GM12801 (cell line): ENCODE measurements around the gene WWC1.

Experiments used
- TF ChIP-seq, protein P1 (sequence below): IDR thresholded peaks from one replicate; pipeline ENCODE4 v1.5.1; 2011; ENCODE audit warnings: control low read depth; ENCODE audit not compliant: insufficient read length; ENCODE audit errors: extremely low read depth

The WWC1 gene

DNA sequence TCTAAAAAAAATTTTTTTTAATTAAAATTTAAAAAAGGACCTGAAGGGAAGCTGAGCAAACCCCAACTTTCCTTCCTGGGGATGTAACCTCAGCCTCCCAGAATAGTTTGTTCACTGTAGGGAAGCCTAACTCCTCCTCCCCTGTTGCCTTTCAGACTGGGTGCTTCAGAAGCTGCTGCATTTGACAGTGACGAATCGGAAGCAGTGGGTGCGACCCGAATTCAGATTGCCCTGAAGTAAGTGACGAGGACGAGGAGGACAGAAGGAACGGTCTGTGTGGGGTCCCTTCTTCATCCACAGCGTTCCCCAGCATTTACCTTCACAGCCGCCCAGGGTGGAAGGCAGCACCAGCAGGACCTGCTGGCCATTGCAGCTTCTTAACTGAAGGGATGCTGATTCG, 137.1 kb downstream of the WWC1 start:
- TF ChIP-seq, protein P1, sequence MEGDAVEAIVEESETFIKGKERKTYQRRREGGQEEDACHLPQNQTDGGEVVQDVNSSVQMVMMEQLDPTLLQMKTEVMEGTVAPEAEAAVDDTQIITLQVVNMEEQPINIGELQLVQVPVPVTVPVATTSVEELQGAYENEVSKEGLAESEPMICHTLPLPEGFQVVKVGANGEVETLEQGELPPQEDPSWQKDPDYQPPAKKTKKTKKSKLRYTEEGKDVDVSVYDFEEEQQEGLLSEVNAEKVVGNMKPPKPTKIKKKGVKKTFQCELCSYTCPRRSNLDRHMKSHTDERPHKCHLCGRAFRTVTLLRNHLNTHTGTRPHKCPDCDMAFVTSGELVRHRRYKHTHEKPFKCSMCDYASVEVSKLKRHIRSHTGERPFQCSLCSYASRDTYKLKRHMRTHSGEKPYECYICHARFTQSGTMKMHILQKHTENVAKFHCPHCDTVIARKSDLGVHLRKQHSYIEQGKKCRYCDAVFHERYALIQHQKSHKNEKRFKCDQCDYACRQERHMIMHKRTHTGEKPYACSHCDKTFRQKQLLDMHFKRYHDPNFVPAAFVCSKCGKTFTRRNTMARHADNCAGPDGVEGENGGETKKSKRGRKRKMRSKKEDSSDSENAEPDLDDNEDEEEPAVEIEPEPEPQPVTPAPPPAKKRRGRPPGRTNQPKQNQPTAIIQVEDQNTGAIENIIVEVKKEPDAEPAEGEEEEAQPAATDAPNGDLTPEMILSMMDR = no peak

DNA sequence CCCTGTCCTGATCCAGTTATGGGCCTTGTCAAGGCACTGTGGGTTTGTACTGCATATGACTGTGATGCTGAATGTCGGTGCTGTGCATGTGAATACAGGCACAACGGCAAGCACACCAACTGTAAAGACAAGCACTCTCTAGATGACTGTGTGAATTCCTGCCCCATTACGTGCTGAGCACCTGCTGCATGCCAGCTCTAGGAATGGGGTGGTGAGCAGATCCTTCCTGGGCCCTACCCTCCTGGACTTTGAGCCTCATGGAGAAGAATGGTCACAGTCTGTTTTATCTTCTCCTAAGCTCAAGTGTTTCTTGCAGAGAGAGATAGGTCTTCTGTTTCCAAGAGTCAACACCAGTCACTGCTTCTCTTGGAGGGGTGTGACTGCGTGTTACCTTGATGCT, 138.9 kb downstream of the WWC1 start:
- TF ChIP-seq, protein P1 = no peak

DNA sequence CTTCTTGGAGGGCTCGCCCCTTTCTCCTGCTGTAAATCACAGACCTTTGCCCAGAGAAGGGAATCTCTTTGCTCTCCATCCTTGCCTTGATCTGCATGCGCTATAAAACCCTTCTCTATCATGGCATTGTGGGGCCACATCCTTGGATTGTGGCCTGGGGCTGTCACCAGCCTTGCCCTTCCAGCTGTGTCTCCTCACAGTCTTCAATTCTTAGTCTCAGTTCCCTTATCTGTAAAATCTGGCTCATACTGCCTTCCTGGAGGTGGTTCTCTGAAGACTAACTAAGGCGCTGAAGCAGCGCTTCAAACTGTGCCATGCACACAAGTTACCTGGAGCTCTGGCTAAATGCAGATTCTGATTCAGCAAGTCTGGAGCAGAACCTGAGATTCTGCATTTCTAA, 141.5 kb downstream of the WWC1 start:
- TF ChIP-seq, protein P1 = no peak

DNA sequence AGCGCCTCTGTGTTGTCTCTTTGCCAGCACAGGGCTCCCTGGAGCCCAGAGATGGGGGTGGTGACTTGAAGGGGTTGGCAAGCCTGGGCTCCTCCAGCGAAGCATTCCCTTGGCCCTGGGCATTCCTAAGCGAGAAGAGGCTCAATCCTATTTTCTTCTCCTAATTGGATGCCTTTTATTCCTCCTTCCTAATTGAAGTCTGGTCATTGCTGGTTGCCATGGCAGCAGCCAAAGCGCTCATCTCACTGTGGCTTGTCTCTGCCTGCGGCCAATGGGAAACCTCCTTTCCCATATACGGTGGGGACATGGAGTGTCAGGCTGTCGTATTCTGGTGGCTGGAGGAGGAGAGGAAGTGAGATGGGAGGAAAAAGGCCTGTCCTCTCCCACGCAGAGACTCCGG, 142.6 kb downstream of the WWC1 start:
- TF ChIP-seq, protein P1 = no peak

DNA sequence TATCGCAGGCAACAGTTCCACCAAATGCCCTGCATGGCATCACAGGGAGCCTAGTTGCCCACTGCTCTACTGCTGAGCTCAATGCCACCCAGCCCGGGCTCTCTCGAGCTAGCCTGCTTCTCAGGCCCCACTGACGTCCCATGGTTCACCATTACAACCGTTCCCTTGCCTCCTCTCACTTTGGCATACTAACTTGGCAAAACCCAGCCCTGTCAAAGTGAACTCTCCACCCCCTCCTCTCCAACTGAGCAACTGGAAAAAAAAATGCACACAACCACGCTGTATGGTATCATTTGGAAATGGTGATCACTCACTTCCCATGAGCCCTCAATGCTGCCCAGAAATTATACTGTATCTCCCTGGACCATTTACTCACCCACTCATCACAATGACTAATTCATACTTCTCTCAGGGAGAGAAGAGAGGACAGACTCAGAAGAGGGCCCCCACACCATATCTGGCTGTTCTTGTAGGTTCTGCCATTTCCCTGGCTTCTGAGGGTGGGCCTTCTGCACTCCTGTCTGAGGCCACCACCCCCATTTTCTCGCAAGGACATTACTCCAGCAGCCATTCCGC, 143.4 kb downstream of the WWC1 start:
- TF ChIP-seq, protein P1 = no peak

DNA sequence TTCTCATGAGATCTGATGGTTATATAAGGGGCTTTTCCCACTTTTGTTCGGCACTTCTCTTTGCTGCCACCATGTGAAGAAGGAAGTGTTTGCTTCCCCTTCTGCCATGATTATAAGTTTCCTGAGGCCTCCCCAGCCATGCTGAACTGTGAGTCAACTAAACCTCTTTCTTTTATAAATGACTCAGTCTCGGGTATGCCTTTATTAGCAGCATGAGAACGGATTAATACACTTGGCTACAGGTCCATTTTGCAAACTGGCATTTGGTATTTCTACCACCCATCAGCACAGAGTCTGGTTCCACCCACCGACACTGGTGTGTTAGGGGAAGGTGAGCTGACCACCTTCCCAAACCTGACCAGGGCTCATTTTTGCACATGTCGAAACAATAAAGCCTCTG, 146.9 kb downstream of the WWC1 start:
- TF ChIP-seq, protein P1 = no peak

DNA sequence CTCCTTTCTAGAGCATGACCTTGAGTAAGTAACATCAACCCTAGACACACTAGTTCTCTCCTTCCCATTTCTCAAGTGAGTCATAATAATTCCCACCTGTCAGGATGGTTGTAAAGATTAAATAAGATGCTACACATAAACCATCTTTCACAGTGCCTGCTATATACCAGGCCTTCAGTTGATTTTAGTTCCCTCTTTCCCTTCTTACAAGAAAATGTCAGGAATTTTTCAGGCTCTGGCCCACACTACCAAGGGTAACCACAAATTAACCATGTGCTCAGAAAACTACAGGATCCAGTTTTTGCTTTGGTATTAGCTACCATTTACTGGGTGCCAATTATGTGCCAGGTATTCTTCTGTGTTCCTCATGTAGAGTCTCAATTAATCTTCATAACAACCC, 152.1 kb downstream of the WWC1 start:
- TF ChIP-seq, protein P1 = no peak
